SK-N-DZ (cell line): ENCODE data around the gene KCTD6.

Source experiments
- DNase-seq: peaks from one replicate; pipeline ENCODE4 v3.0.0-alpha.2; 2015; ENCODE audit warnings: low spot score

The KCTD6 gene

DNA sequence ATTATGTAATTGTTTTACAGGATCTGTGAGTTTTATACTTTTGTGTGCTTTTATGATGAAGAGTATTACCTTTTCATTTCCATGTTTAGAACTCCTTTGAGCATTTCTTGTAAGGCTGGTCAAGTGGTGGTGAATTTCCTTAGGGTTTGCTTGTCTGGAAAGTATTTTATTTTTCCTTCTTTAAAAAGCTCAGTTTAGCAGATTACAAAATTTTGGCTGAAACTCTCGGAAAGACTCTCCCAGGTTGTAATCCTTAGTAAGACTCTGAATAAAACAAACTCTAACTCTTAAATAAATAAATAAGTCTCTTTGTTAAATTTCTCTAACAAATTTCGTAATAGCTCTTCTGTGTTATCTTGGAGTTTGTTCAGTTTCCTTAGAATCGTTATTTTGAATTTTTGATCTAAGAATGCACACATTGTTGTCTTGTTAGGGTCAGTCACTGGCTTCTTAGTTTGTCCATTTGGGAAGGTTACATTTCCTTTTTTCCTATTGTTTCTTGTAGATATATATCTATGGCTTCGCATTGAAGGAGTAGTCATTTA is 59.8 kb downstream of the KCTD6 start:
- DNase-seq: no peak
